ENCODE data around the gene VWA3B.

Gene VWA3B

DNA sequence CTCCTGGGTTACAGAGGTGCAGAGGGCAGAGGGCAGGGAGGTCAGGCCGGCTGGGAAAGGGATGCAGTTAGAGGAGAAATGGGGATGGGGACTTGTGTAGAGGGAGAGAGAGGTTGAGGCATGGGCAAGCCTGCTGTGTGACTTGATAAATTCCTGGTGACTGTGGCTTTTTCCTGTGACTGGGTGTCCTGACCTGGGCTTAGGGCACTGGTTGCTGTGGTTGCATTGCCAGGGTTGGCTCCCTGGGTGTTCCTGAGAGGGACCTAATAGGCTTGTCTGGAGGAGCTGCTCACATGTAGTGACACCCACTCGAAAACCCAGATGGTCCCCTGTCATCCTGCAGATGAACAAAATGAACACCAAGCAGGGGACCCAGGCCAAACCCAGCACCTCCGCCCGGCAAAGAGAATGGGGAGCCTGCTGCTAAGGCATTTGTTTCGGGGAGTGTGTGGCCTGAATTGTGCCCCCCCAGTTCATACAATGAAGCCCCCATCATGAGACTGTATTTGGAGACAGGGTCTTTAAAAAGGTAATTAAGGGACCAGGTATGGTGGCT is 78.6 kb downstream of the VWA3B start:
- Histone ChIP-seq H4K8ac (ENCODE audit: low read depth, low read length) (no peak overlapping the region), H3K27ac (replicated peaks; ENCODE audit: low read length) (no peak overlapping the region), H3K23ac (ENCODE audit: low read depth, low read length, poor library complexity) (no peak overlapping the region), H3K14ac (ENCODE audit: low read length) (no peak overlapping the region), H3K4me2 (ENCODE audit: insufficient read depth, low read length, poor library complexity, severe bottlenecking) (no peak overlapping the region), H3K9me3 (replicated peaks in 1 of 2; ENCODE audit: control insufficient read depth in 2 of 2, insufficient read depth in 1 of 2, low read depth in 1 of 2, low read length in 2 of 2) (no peaks in the 10 kb centered on the region), H3K4me1 (ENCODE audit: control insufficient read depth in 2 of 2, insufficient read depth in 1 of 2, low read depth in 1 of 2, low read length in 2 of 2) (no peaks in the 10 kb centered on the region), H2BK5ac (ENCODE audit: low read length) (no peak overlapping the region), H3K79me1 (ENCODE audit: low read depth, low read length) (no peaks in the 10 kb centered on the region), H2AK5ac (ENCODE audit: low read depth, low read length) (peak overlapping the region; percentile 19), H2BK120ac (ENCODE audit: low read depth, low read length) (no peak overlapping the region), H2AFZ (ENCODE audit: low read length) (no peak overlapping the region), H3K4me3 (ENCODE audit: low read length in 2 of 2) (no peak overlapping the region), H4K91ac (ENCODE audit: low read depth, low read length, poor library complexity) (no peak overlapping the region), H2BK15ac (ENCODE audit: low read length) (no peak overlapping the region), H2BK12ac (ENCODE audit: low read length) (no peak overlapping the region), H3K4ac (ENCODE audit: low read length) (no peak overlapping the region), H3K9ac (ENCODE audit: low read depth, low read length, poor library complexity) (no peak overlapping the region), H3K27me3 (ENCODE audit: control insufficient read depth in 3 of 3, insufficient read depth in 3 of 3, low read depth in 1 of 3, low read length in 3 of 3) (peaks cover 0 to 1% (median 0%) of the 10 kb centered on the region in 3 experiments), H3K36me3 (replicated peaks in 1 of 2; ENCODE audit: control insufficient read depth in 2 of 2, insufficient read depth in 2 of 2, low read length in 2 of 2) (no peaks in the 10 kb centered on the region), H3K18ac (ENCODE audit: low read length) (peak overlapping the region; percentile 81)
- DNase-seq (ENCODE audit: low spot score), result no peak
- no CpG with 5 or more reads among the region's 5 CpGs for WGBS, 2 donors (ENCODE audit: extremely low coverage in 2 of 2, insufficient read length in 2 of 2, insufficient replicate concordance in 1 of 2)

DNA sequence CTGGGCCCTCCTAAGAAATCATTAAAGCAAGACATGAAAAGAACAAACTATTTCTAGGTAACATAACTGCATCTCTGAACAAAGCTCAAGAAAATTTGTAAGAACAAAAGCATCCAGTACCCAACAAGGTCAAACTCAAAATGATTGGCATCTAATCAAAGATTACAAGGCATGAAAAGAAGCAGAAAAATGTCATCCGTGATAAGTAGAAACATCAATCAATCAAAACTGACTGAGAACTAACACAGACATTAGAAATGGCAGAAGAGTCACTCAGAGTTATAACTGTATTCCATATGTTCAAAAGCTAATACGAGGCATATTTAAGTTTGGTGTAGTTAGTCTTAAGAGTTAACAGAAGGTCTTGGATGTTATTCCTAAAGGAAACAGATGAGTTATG is 80.9 kb downstream of the VWA3B start:
- H3K36me3 ChIP-seq (replicated peaks in 1 of 2; ENCODE audit: control insufficient read depth in 2 of 2, insufficient read depth in 2 of 2, low read length in 2 of 2), result no peaks in the 10 kb centered on the region
- no peak overlapping the region for H4K8ac ChIP-seq (ENCODE audit: low read depth, low read length)
- H3K9ac ChIP-seq (ENCODE audit: low read depth, low read length, poor library complexity), result no peak overlapping the region
- DNase-seq (ENCODE audit: low spot score), result no peak
- no peak overlapping the region for H2BK120ac ChIP-seq (ENCODE audit: low read depth, low read length)
- no peak overlapping the region for H2BK15ac ChIP-seq (ENCODE audit: low read length)
- H3K18ac ChIP-seq (ENCODE audit: low read length), result no peak overlapping the region
- no peak overlapping the region for H3K4me3 ChIP-seq (ENCODE audit: low read length in 2 of 2)
- H2BK12ac ChIP-seq (ENCODE audit: low read length), result no peak overlapping the region
- no peak overlapping the region for H4K91ac ChIP-seq (ENCODE audit: low read depth, low read length, poor library complexity)
- no peak overlapping the region for H3K14ac ChIP-seq (ENCODE audit: low read length)
- peaks cover 0 to 1% (median 0%) of the 10 kb centered on the region in 3 experiments for H3K27me3 ChIP-seq (ENCODE audit: control insufficient read depth in 3 of 3, insufficient read depth in 3 of 3, low read depth in 1 of 3, low read length in 3 of 3)
- H3K4me1 ChIP-seq (ENCODE audit: control insufficient read depth in 2 of 2, insufficient read depth in 1 of 2, low read depth in 1 of 2, low read length in 2 of 2), result no peaks in the 10 kb centered on the region
- no peaks in the 10 kb centered on the region for H3K79me1 ChIP-seq (ENCODE audit: low read depth, low read length)
- no CpG with 5 or more reads among the region's 2 CpGs for WGBS, 2 donors (ENCODE audit: extremely low coverage in 2 of 2, insufficient read length in 2 of 2, insufficient replicate concordance in 1 of 2)
- no peak overlapping the region for H3K27ac ChIP-seq (replicated peaks; ENCODE audit: low read length)
- H2AK5ac ChIP-seq (ENCODE audit: low read depth, low read length), result no peak overlapping the region
- H3K23ac ChIP-seq (ENCODE audit: low read depth, low read length, poor library complexity), result no peak overlapping the region
- H2AFZ ChIP-seq (ENCODE audit: low read length), result no peak overlapping the region
- no peaks in the 10 kb centered on the region for H3K9me3 ChIP-seq (replicated peaks in 1 of 2; ENCODE audit: control insufficient read depth in 2 of 2, insufficient read depth in 1 of 2, low read depth in 1 of 2, low read length in 2 of 2)
- no peak overlapping the region for H2BK5ac ChIP-seq (ENCODE audit: low read length)
- H3K4me2 ChIP-seq (ENCODE audit: insufficient read depth, low read length, poor library complexity, severe bottlenecking), result no peak overlapping the region
- H3K4ac ChIP-seq (ENCODE audit: low read length), result no peak overlapping the region

DNA sequence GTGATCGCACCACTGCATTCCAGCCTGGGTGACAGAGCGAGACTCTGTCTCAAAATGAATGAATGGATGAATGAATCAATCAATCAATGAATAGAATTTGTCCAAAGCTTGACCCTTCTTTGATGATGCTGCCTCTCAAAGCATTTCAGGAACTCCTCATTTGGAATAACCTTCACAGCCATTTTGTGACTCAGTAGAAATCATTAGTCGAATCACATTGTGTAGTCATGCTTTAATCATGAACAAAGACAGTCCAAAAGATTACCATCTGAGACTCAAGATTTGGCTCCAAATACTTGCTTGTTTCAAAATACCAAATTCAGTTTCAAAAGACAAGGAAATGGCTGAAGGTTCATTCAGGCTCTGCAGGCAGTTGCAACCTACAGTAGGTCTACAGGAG is 83.1 kb downstream of the VWA3B start:
- H3K4me3 ChIP-seq (ENCODE audit: low read length in 2 of 2), result no peak overlapping the region
- H3K9ac ChIP-seq (ENCODE audit: low read depth, low read length, poor library complexity), result no peak overlapping the region
- no CpG with 5 or more reads among the region's 3 CpGs for WGBS, 2 donors (ENCODE audit: extremely low coverage in 2 of 2, insufficient read length in 2 of 2, insufficient replicate concordance in 1 of 2)
- H2BK12ac ChIP-seq (ENCODE audit: low read length), result no peak overlapping the region
- no peak overlapping the region for H3K4ac ChIP-seq (ENCODE audit: low read length)
- no peak overlapping the region for H2AK5ac ChIP-seq (ENCODE audit: low read depth, low read length)
- H2BK120ac ChIP-seq (ENCODE audit: low read depth, low read length), result no peak overlapping the region
- no peak overlapping the region for H2AFZ ChIP-seq (ENCODE audit: low read length)
- no peak overlapping the region for H3K4me2 ChIP-seq (ENCODE audit: insufficient read depth, low read length, poor library complexity, severe bottlenecking)
- H3K23ac ChIP-seq (ENCODE audit: low read depth, low read length, poor library complexity), result no peak overlapping the region
- no peak overlapping the region for H2BK5ac ChIP-seq (ENCODE audit: low read length)
- no peaks in the 10 kb centered on the region for H3K4me1 ChIP-seq (ENCODE audit: control insufficient read depth in 2 of 2, insufficient read depth in 1 of 2, low read depth in 1 of 2, low read length in 2 of 2)
- H3K18ac ChIP-seq (ENCODE audit: low read length), result no peak overlapping the region
- no peaks in the 10 kb centered on the region for H3K36me3 ChIP-seq (replicated peaks in 1 of 2; ENCODE audit: control insufficient read depth in 2 of 2, insufficient read depth in 2 of 2, low read length in 2 of 2)
- no peak overlapping the region for H4K91ac ChIP-seq (ENCODE audit: low read depth, low read length, poor library complexity)
- no peaks in the 10 kb centered on the region for H3K79me1 ChIP-seq (ENCODE audit: low read depth, low read length)
- DNase-seq (ENCODE audit: low spot score), result no peak
- H3K14ac ChIP-seq (ENCODE audit: low read length), result no peak overlapping the region
- no peak overlapping the region for H4K8ac ChIP-seq (ENCODE audit: low read depth, low read length)
- no peak overlapping the region for H2BK15ac ChIP-seq (ENCODE audit: low read length)
- peaks cover 0 to 1% (median 0%) of the 10 kb centered on the region in 3 experiments for H3K27me3 ChIP-seq (ENCODE audit: control insufficient read depth in 3 of 3, insufficient read depth in 3 of 3, low read depth in 1 of 3, low read length in 3 of 3)
- no peaks in the 10 kb centered on the region for H3K9me3 ChIP-seq (replicated peaks in 1 of 2; ENCODE audit: control insufficient read depth in 2 of 2, insufficient read depth in 1 of 2, low read depth in 1 of 2, low read length in 2 of 2)
- no peak overlapping the region for H3K27ac ChIP-seq (replicated peaks; ENCODE audit: low read length)

DNA sequence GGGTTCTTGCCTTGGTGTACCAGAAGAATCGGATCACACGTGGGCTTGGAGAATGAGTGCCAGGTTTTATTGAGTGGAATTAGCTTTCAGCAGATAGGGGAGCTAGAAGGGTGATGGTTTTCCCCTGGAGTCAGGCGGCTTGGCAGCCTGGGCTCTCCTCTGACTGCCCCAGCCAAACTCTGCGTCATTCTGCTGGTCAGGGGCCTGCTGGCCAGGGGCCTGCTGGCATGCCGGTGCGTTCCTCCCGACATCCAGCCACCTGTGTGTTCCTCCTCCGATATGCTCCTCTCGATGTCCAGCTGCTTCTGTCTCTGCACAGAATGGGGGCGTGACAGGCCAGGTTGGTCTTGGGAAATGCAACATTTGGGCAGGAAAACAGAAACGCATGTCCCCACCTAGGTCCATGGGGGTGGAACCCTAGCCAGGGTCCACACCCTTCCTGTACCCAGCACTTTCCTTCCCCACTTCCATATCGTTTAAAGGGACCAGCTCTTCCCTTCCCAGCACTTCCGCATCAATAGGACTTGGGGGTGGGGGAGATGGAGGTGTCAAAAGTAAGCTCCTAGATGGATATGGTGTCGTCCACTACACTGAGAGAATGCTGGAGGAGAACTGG is 85.3 kb downstream of the VWA3B start:
- DNase-seq (ENCODE audit: low spot score), result no peak
- Histone ChIP-seq H2BK120ac (ENCODE audit: low read depth, low read length) (no peak overlapping the region), H3K4me2 (ENCODE audit: insufficient read depth, low read length, poor library complexity, severe bottlenecking) (no peak overlapping the region), H2BK5ac (ENCODE audit: low read length) (no peak overlapping the region), H3K27ac (replicated peaks; ENCODE audit: low read length) (no peak overlapping the region), H2AK5ac (ENCODE audit: low read depth, low read length) (no peak overlapping the region), H2BK12ac (ENCODE audit: low read length) (no peak overlapping the region), H3K9ac (ENCODE audit: low read depth, low read length, poor library complexity) (no peak overlapping the region), H3K79me1 (ENCODE audit: low read depth, low read length) (no peaks in the 10 kb centered on the region), H4K91ac (ENCODE audit: low read depth, low read length, poor library complexity) (no peak overlapping the region), H3K23ac (ENCODE audit: low read depth, low read length, poor library complexity) (peak overlapping the region; percentile 25), H3K36me3 (replicated peaks in 1 of 2; ENCODE audit: control insufficient read depth in 2 of 2, insufficient read depth in 2 of 2, low read length in 2 of 2) (no peaks in the 10 kb centered on the region), H2BK15ac (ENCODE audit: low read length) (no peak overlapping the region), H3K4me3 (ENCODE audit: low read length in 2 of 2) (no peak overlapping the region), H3K4me1 (ENCODE audit: control insufficient read depth in 2 of 2, insufficient read depth in 1 of 2, low read depth in 1 of 2, low read length in 2 of 2) (peaks cover 0 to 7% of the 10 kb centered on the region in 2 donors), H4K8ac (ENCODE audit: low read depth, low read length) (no peak overlapping the region), H3K27me3 (ENCODE audit: control insufficient read depth in 3 of 3, insufficient read depth in 3 of 3, low read depth in 1 of 3, low read length in 3 of 3) (peaks cover 0 to 7% (median 0%) of the 10 kb centered on the region in 3 experiments), H3K18ac (ENCODE audit: low read length) (no peak overlapping the region), H3K4ac (ENCODE audit: low read length) (no peak overlapping the region), H3K14ac (ENCODE audit: low read length) (no peak overlapping the region), H3K9me3 (replicated peaks in 1 of 2; ENCODE audit: control insufficient read depth in 2 of 2, insufficient read depth in 1 of 2, low read depth in 1 of 2, low read length in 2 of 2) (no peaks in the 10 kb centered on the region), H2AFZ (ENCODE audit: low read length) (no peak overlapping the region)
- no CpG with 5 or more reads among the region's 14 CpGs for WGBS, 2 donors (ENCODE audit: extremely low coverage in 2 of 2, insufficient read length in 2 of 2, insufficient replicate concordance in 1 of 2)

Measured in neuronal stem cell (in vitro differentiated cells).